Trophoblast cell (in vitro differentiated cells and primary cell): ENCODE data around the gene HECW1.

Experiments
- DNase-seq, 2 donors: peaks; one replicate each; pipeline ENCODE4 v3.0.0-alpha.2; 2016
- H2AFZ ChIP-seq: 2 replicates; pipeline ENCODE4 v1.6.1; 2013; ENCODE audit warnings: low read length, moderate library complexity, mild to moderate bottlenecking; ENCODE audit not compliant: insufficient read depth, poor library complexity
- H2AK5ac ChIP-seq: 2 replicates; pipeline ENCODE4 v1.6.1; 2013; ENCODE audit warnings: mild to moderate bottlenecking, low read length
- H2BK120ac ChIP-seq: 2 replicates; pipeline ENCODE4 v1.6.1; 2013; ENCODE audit warnings: low read length, mild to moderate bottlenecking, moderate library complexity; ENCODE audit not compliant: insufficient read depth, poor library complexity
- H2BK12ac ChIP-seq: 2 replicates; pipeline ENCODE4 v1.6.1; 2013; ENCODE audit warnings: mild to moderate bottlenecking, low read length, moderate library complexity
- H2BK5ac ChIP-seq: 2 replicates; pipeline ENCODE4 v1.6.1; 2013; ENCODE audit warnings: low read length, low read depth, moderate library complexity, mild to moderate bottlenecking; ENCODE audit not compliant: poor library complexity
- H3K14ac ChIP-seq: 2 replicates; pipeline ENCODE4 v1.6.1; 2013; ENCODE audit warnings: mild to moderate bottlenecking, low read length
- H3K18ac ChIP-seq: 2 replicates; pipeline ENCODE4 v1.6.1; 2013; ENCODE audit warnings: mild to moderate bottlenecking, low read length
- H3K23ac ChIP-seq: 2 replicates; pipeline ENCODE4 v1.6.1; 2013; ENCODE audit warnings: low read length
- H3K27ac ChIP-seq: 2 replicates; pipeline ENCODE4 v1.5.1; 2013; ENCODE audit warnings: low read depth, mild to moderate bottlenecking, inconsistent platforms, low read length, moderate library complexity
- H3K27me3 ChIP-seq: 2 replicates; pipeline ENCODE4 v1.6.1; 2013; ENCODE audit warnings: inconsistent platforms, mild to moderate bottlenecking, low read length, moderate library complexity; ENCODE audit not compliant: insufficient read depth
- H3K36me3 ChIP-seq, 2 experiments: 1 replicate in 1 of 2; 2 replicates in 1 of 2; pipeline ENCODE4 v1.6.1; 2013; ENCODE audit warnings: low read length in 2 of 2, mild to moderate bottlenecking in 2 of 2, moderate library complexity in 1 of 2; ENCODE audit not compliant: insufficient read depth in 2 of 2, control insufficient read depth in 1 of 2
- H3K4ac ChIP-seq: 2 replicates; pipeline ENCODE4 v1.6.1; 2013; ENCODE audit warnings: low read depth, mild to moderate bottlenecking, low read length, moderate library complexity
- H3K4me1 ChIP-seq, 2 experiments: 1 replicate in 1 of 2; 2 replicates in 1 of 2; pipeline ENCODE4 v1.6.1; 2013; ENCODE audit warnings: low read length in 2 of 2, mild to moderate bottlenecking in 2 of 2, moderate library complexity in 1 of 2; ENCODE audit not compliant: insufficient read depth in 2 of 2, control insufficient read depth in 1 of 2
- H3K4me2 ChIP-seq: 2 replicates; pipeline ENCODE4 v1.6.1; 2013; ENCODE audit warnings: inconsistent platforms, mild to moderate bottlenecking, low read length, moderate library complexity
- H3K4me3 ChIP-seq: 2 replicates; pipeline ENCODE4 v1.5.1; 2013; ENCODE audit warnings: mild to moderate bottlenecking, low read depth, low read length, inconsistent platforms
- H3K79me1 ChIP-seq: one replicate; pipeline ENCODE4 v1.6.1; 2013; ENCODE audit warnings: low read length
- H3K79me2 ChIP-seq: 2 replicates; pipeline ENCODE4 v1.6.1; 2013; ENCODE audit warnings: low read length, mild to moderate bottlenecking; ENCODE audit not compliant: control insufficient read depth, insufficient read depth, poor library complexity
- H3K9ac ChIP-seq: 2 replicates; pipeline ENCODE4 v1.6.1; 2013; ENCODE audit warnings: mild to moderate bottlenecking, low read length
- H3K9me3 ChIP-seq: 2 replicates; pipeline ENCODE4 v1.6.1; 2013; ENCODE audit warnings: low read depth, mild to moderate bottlenecking, control low read depth, inconsistent platforms, low read length; ENCODE audit not compliant: insufficient read depth
- H4K12ac ChIP-seq: 2 replicates; pipeline ENCODE4 v1.6.1; 2013; ENCODE audit warnings: low read depth, mild to moderate bottlenecking, low read length, moderate library complexity
- H4K8ac ChIP-seq: 2 replicates; pipeline ENCODE4 v1.6.1; 2013; ENCODE audit warnings: low read depth, mild to moderate bottlenecking, low read length, moderate library complexity
- H4K91ac ChIP-seq: one replicate; pipeline ENCODE4 v1.6.1; 2013; ENCODE audit warnings: low read depth, mild to moderate bottlenecking, low read length, moderate library complexity
- WGBS: extraction: QIAGEN DNeasy Blood & Tissue Kit; methylation state at CpG from one replicate; pipeline ENCODE4 v1.1.7; 2013; ENCODE audit warnings: missing lambda C conversion rate; ENCODE audit not compliant: insufficient read length, insufficient coverage; ENCODE audit errors: extremely low coverage; 5-methylcytosine and 5-hydroxymethylcytosine counted together

The HECW1 gene

GRCh38 chr7:43535810-43536585, 423.6 kb downstream of the HECW1 start:
- H3K27me3 ChIP-seq = no peaks in the 10 kb centered on the region
- WGBS = no CpG with 5 or more reads among the region's 6 CpGs

GRCh38 chr7:43536773-43537172, 424.3 kb downstream of the HECW1 start:
- WGBS = no CpG with 5 or more reads among the region's 15 CpGs
- no peaks in the 10 kb centered on the region for H3K36me3 ChIP-seq
- H3K4me2 ChIP-seq = no peak overlapping the region
- no peak overlapping the region for H2BK5ac ChIP-seq
- H3K18ac ChIP-seq = no peak overlapping the region
- H2BK120ac ChIP-seq = no peak overlapping the region
- H4K91ac ChIP-seq = no peak overlapping the region
- no peak overlapping the region for H3K9ac ChIP-seq
- no peaks in the 10 kb centered on the region for H3K79me2 ChIP-seq
- no peak overlapping the region for H2BK12ac ChIP-seq
- no peak overlapping the region for H4K12ac ChIP-seq
- DNase-seq = no peak
- H2AFZ ChIP-seq = no peak overlapping the region
- H3K14ac ChIP-seq = peak overlapping the region; percentile 22
- H3K9me3 ChIP-seq = no peaks in the 10 kb centered on the region
- H3K4ac ChIP-seq = no peak overlapping the region
- H4K8ac ChIP-seq = no peak overlapping the region
- no peak overlapping the region for H3K27ac ChIP-seq
- H3K79me1 ChIP-seq = no peaks in the 10 kb centered on the region
- no peaks in the 10 kb centered on the region for H3K4me1 ChIP-seq
- H3K4me3 ChIP-seq = no peak overlapping the region
- H2AK5ac ChIP-seq = no peak overlapping the region
- no peaks in the 10 kb centered on the region for H3K27me3 ChIP-seq
- H3K23ac ChIP-seq = no peak overlapping the region

More at GRCh38 chr7:43535810-43536585, 423.6 kb downstream of the HECW1 start:
- Histone ChIP-seq H4K91ac (no peak overlapping the region), H2BK120ac (no peak overlapping the region), H3K79me1 (no peaks in the 10 kb centered on the region), H3K9ac (no peak overlapping the region), H3K18ac (no peak overlapping the region), H4K8ac (no peak overlapping the region), H3K4me1 (no peaks in the 10 kb centered on the region), H4K12ac (no peak overlapping the region), H3K14ac (no peak overlapping the region), H2BK5ac (no peak overlapping the region), H3K79me2 (no peaks in the 10 kb centered on the region), H3K4me3 (no peak overlapping the region), H3K27ac (no peak overlapping the region), H3K4me2 (no peak overlapping the region), H3K9me3 (no peaks in the 10 kb centered on the region), H2BK12ac (no peak overlapping the region), H2AFZ (no peak overlapping the region), H3K23ac (no peak overlapping the region), H3K4ac (no peak overlapping the region), H3K36me3 (no peaks in the 10 kb centered on the region), H2AK5ac (no peak overlapping the region)
- no peak for DNase-seq

DNA sequence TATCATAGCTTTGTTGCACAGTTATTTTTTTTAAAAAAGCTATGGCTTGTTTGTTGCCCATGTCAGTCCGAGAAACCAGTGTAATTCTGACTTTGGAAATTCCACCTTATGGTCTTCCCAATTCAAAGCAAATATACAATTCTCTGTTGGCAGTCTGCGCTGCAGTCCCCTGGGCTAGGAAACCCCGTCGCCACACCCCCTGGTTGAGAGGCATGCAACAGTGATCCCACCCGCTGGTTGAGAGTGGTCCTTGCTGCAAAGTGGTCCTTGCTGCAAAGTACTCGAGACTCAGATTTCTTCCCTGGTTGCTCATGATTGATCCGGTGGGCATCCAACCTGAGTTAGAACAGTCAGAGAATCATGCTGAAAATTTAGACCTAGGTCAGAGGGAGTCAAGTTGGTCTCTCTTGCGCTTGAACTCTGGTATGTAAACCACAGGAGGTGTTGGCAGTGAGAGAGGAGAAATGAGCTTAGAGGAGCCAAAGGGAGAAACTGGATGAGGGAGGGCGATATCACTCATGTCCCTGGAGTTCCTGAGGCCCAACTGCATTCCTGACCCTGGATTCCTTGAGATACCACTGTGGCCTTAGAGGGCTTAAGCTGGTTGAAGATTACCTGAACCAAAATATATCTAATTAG, 425.4 kb downstream of the HECW1 start:
- Histone ChIP-seq H3K9ac (no peak overlapping the region), H3K4me2 (no peak overlapping the region), H3K9me3 (no peaks in the 10 kb centered on the region), H2BK120ac (no peak overlapping the region), H2BK5ac (no peak overlapping the region), H3K23ac (no peak overlapping the region), H3K79me1 (no peaks in the 10 kb centered on the region), H3K18ac (no peak overlapping the region), H3K79me2 (no peaks in the 10 kb centered on the region), H4K12ac (no peak overlapping the region), H2BK12ac (no peak overlapping the region), H3K36me3 (no peaks in the 10 kb centered on the region), H3K4ac (no peak overlapping the region), H3K4me1 (no peaks in the 10 kb centered on the region), H3K27ac (no peak overlapping the region), H4K91ac (no peak overlapping the region), H3K4me3 (no peak overlapping the region), H2AFZ (no peak overlapping the region), H2AK5ac (no peak overlapping the region), H3K27me3 (no peaks in the 10 kb centered on the region), H3K14ac (no peak overlapping the region), H4K8ac (no peak overlapping the region)
- peak; percentile 46 to 60 for DNase-seq
- WGBS = no CpG with 5 or more reads among the region's 9 CpGs

DNA sequence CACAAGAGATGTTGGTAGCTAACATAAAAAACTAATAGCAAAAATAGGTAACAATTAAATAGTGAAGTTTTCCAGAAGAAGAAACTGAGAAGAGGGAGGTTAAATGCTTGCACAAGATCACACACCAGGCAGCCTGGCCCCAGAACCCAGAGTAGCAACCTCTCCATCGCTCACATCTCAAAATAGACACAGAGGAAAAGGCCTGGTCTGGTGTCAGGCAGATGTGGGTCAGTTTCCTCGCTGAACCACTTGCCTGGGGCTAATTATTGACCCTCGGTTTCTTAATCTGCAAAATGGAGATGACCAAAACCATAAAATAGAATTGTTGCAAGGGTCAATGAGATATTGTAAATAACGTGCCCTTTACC, 425.9 kb downstream of the HECW1 start:
- Histone ChIP-seq H2AK5ac (no peak overlapping the region), H2BK5ac (no peak overlapping the region), H4K91ac (no peak overlapping the region), H3K4me3 (no peak overlapping the region), H4K12ac (no peak overlapping the region), H3K79me1 (no peaks in the 10 kb centered on the region), H3K14ac (no peak overlapping the region), H3K4me1 (no peaks in the 10 kb centered on the region), H3K18ac (no peak overlapping the region), H3K9ac (no peak overlapping the region), H3K27ac (no peak overlapping the region), H2BK120ac (no peak overlapping the region), H3K4me2 (no peak overlapping the region), H3K4ac (no peak overlapping the region), H3K36me3 (no peaks in the 10 kb centered on the region), H3K79me2 (no peaks in the 10 kb centered on the region), H3K9me3 (no peaks in the 10 kb centered on the region), H3K27me3 (no peaks in the 10 kb centered on the region), H2BK12ac (no peak overlapping the region), H3K23ac (no peak overlapping the region), H2AFZ (no peak overlapping the region), H4K8ac (no peak overlapping the region)
- WGBS = no CpG with 5 or more reads among the region's 4 CpGs
- no peak for DNase-seq
